Heart left ventricle (tissue), 13 donors: ENCODE data around the gene ARSG.

Experiments used
- POLR2A ChIP-seq, 2 donors: fragments of 450-650 bp; IDR thresholded peaks; one replicate each; pipeline ENCODE4 v1.6.1; 2017; ENCODE audit warnings: antibody characterized with exemption in 2 of 2, mild to moderate bottlenecking in 2 of 2, moderate library complexity in 2 of 2
- TF ChIP-seq, protein P1 (sequence below), 12 donors: fragments of 200-600 bp; sonication (generic) in 4 of 12; IDR thresholded peaks; one replicate each; pipeline versions ENCODE4 v1.5.0 to v1.8.0; 2018 to 2022; ENCODE audit warnings: antibody characterized with exemption in 12 of 12, mild to moderate bottlenecking in 5 of 12
- donor health status: ischemic (EF 13 %, LVEDD 7.1; RV severe dilation, severe dysfunction).
- donor health status: DM: no; HTN: yes; CAD: no.
- donor health status: DM: no; HTN: no; CAD: no.
- donor health status: ischemic (EF 25% LVEDD 6.9; RV normal size, moderate dysfunction).
- donor health status: ischemic (EF 25% LVEDD 5.7; RV mildly dilated, moderate dysfunction).
- donor health status: ischemic (EF 35%, LVEDD 5.7; RV mildly dilated, moderate dysfunction).
- donor health status: nonischemic (EF 11% LVEDD 7.7; RV severe dilation, severe dysfunction).
- donor health status: DM: yes; HTN: yes; CAD: no.
- donor health status: PGD.
- donor health status: ischemic (EF 29% LVEDD 5.4; RV normal size, mild dysfunction).
- donor health status: nonischemic (EF 23%, LVEDD 6.1; RV moderate dilation, normal function).

DNA sequence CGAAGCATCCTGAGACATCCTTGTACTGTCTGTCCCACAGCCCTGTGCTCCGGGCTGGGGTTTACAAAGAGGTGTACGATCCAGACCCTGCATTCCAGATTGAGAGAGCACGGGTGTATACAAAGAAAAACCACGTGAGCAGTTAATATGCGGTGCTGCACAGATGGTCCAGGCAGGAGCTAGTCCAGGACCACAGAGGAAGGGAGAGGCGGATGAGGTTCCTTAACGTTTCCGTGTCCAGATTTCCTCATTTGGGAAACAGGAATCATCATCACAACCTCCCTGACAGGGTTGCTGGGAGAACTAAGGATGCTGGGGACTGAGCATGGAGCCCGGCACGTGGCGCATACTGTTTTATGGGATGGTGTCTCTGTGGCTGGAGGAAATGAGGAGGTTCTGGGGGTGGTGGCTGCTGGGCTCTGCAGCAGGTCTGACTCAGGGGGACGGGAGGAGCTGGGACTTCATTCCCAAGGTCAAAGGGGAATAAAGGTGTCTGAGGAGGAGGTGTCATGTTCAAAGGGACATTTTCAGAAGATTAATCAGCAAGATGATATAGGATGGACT, 139.8 kb downstream of the ARSG start:
- TF ChIP-seq, protein P1, sequence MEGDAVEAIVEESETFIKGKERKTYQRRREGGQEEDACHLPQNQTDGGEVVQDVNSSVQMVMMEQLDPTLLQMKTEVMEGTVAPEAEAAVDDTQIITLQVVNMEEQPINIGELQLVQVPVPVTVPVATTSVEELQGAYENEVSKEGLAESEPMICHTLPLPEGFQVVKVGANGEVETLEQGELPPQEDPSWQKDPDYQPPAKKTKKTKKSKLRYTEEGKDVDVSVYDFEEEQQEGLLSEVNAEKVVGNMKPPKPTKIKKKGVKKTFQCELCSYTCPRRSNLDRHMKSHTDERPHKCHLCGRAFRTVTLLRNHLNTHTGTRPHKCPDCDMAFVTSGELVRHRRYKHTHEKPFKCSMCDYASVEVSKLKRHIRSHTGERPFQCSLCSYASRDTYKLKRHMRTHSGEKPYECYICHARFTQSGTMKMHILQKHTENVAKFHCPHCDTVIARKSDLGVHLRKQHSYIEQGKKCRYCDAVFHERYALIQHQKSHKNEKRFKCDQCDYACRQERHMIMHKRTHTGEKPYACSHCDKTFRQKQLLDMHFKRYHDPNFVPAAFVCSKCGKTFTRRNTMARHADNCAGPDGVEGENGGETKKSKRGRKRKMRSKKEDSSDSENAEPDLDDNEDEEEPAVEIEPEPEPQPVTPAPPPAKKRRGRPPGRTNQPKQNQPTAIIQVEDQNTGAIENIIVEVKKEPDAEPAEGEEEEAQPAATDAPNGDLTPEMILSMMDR (IDR thresholded peaks at IDR 0.05) = no peak
- no peak for TF ChIP-seq POLR2A (IDR thresholded peaks at IDR 0.05)
